ENCODE data around the gene ITLN2. TPM values are rescaled to one million over a fixed set of nuclear protein-coding genes. Genes with fewer than 3 reads are reported as not detected.
"Not testable (repeated sequence)": the region's sequence is repeated elsewhere in the genome, so short reads cannot be mapped to it uniquely, and the experiment has no call there.

Gene ITLN2
- total RNA-seq, 1 donor from 2014 or later = not detected

- no peak for DNase-seq (ENCODE audit: low spot score)
These were observed 1.6 kb downstream of the ITLN2 start for GRCh38 chr1:160953030-160953429.

- no peak for DNase-seq (ENCODE audit: low spot score)
These were observed 2.5 kb downstream of the ITLN2 start for GRCh38 chr1:160952129-160952510.

GRCh38 chr1:160951443-160952128 is 3.0 kb downstream of the ITLN2 start:
- DNase-seq (ENCODE audit: low spot score) = peak; percentile 83

GRCh38 chr1:160950657-160951056 is 4.0 kb downstream of the ITLN2 start:
- no peak for DNase-seq (ENCODE audit: low spot score)

GRCh38 chr1:160949881-160950280 is 4.7 kb downstream of the ITLN2 start:
- DNase-seq (ENCODE audit: low spot score) = no peak

GRCh38 chr1:160949216-160949880 is 5.3 kb downstream of the ITLN2 start:
- DNase-seq (ENCODE audit: low spot score) = not testable (repeated sequence)

- peak; percentile 54 for DNase-seq (ENCODE audit: low spot score)
These were observed 7.3 kb downstream of the ITLN2 start for GRCh38 chr1:160947174-160947759.

GRCh38 chr1:160945881-160946280 is 8.7 kb downstream of the ITLN2 start:
- peak; percentile 35 for DNase-seq (ENCODE audit: low spot score)

- DNase-seq (ENCODE audit: low spot score) = no peak
These were observed 9.5 kb downstream of the ITLN2 start for GRCh38 chr1:160945079-160945478.

GRCh38 chr1:160942926-160943325 is 11.7 kb downstream of the ITLN2 start:
- DNase-seq (ENCODE audit: low spot score) = no peak

- not testable (repeated sequence) for DNase-seq (ENCODE audit: low spot score)
These were observed 17.9 kb downstream of the ITLN2 start for GRCh38 chr1:160936666-160937065.

- DNase-seq (ENCODE audit: low spot score) = no peak
These were observed 18.9 kb downstream of the ITLN2 start for GRCh38 chr1:160935527-160936258.

- DNase-seq (ENCODE audit: low spot score) = not testable (repeated sequence)
These were observed 21.3 kb downstream of the ITLN2 start for GRCh38 chr1:160933305-160933704.

GRCh38 chr1:160925652-160926244 is 28.9 kb downstream of the ITLN2 start:
- DNase-seq (ENCODE audit: low spot score) = no peak

- DNase-seq (ENCODE audit: low spot score) = no peak
These were observed 29.6 kb downstream of the ITLN2 start for GRCh38 chr1:160924791-160925651.

GRCh38 chr1:160916666-160917065 is 37.9 kb downstream of the ITLN2 start:
- DNase-seq (ENCODE audit: low spot score) = no peak

- DNase-seq (ENCODE audit: low spot score) = not testable (repeated sequence)
These were observed 41.4 kb downstream of the ITLN2 start for GRCh38 chr1:160913229-160913628.

- DNase-seq (ENCODE audit: low spot score) = no peak
These were observed 42.7 kb downstream of the ITLN2 start for GRCh38 chr1:160911925-160912324.

- peak; percentile 81 for DNase-seq (ENCODE audit: low spot score)
These were observed 43.2 kb downstream of the ITLN2 start for GRCh38 chr1:160911441-160911840.

GRCh38 chr1:160910170-160910750 is 44.3 kb downstream of the ITLN2 start:
- no peak for DNase-seq (ENCODE audit: low spot score)

Measured in umbilical cord (tissue), 2 donors.